Embryonic facial prominence (tissue), 1 donor: ENCODE measurements around the gene RAB33B.

Source experiments
- DNase-seq: peaks from one replicate; pipeline ENCODE4 v3.0.0-alpha.2; 2016; ENCODE audit errors: extremely low spot score

RAB33B gene

DNA sequence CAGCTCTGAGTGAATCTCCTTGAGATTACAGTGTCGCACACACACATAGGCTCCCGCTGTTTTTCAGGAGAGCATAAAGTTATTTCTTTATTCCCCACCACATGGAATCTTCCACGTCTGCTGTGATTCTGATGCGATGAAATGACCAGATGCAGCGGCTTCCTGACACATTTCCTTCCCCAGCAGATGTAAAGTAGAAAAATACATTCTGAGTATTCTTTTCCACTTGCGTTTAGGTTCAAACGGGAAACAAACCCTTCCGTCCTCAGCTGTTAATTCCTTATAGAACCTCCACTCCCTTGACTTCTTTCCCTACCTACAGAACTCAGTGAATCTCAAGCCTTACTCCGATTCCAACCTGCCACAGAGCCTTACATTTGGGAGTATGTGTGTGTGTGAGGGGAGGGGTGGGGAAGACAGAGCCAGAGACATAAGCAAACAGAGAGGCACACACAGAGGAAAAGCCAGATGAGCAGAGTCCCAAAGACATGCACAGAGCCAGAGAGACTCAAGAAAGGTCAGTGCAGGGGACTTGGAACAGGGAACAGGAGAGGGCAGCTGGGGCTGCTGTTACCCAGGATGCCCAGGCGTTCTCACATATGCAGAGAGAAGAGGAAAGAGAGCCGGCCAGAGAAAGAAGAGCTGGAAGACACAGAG lies 54.8 kb downstream of the RAB33B start:
- DNase-seq, result no peak

DNA sequence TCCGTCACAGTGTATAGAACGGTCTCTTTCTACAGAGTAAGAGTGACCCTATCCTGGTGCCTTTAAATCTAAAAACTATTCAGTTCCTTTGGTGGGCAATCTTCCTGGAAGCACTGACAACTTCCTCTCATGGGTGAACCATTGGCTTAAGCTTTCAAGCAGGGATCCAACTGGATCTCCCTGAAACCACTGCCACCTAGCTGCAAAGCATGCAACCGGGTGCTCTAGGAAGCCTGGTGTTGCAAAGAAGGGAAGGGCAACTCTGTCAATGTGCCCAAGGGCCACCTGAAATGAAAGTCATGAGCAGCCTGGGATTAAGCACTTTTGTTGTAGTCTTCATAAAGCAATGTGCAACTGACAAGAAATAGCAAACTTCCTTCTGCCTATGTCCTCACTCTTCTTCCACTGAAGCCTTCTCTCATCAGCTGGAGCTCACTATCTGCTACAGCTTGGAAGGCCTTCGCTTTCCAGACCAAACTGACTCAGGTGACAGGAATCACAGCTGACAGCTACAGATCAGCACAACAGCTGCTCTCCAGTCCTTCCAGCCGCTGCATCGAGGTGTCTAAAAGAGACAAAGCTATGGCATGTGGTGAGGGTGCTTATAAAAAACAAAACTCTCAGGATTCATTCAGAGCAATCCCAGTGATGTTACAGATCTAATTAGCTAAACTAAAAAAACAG lies 55.9 kb downstream of the RAB33B start:
- no peak for DNase-seq

DNA sequence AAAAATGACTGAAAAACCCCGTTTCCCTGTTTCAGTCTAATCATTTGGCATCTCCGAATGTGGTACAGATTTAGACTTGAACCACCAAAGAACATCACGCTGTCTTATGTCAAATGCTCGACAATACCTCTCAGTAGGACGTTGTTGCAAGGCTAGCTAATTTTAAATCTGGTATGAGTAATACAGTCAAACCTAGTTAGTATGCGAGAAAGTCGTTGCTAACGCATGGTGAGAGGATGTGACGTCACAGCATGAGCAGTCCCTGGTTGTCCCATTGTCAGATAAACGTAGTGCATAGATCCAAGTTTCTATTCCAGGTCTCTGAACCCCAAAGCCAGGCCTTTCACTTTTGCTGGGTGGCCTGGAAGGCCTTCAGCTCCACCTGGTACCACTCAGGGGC lies 57.4 kb downstream of the RAB33B start:
- no peak for DNase-seq

DNA sequence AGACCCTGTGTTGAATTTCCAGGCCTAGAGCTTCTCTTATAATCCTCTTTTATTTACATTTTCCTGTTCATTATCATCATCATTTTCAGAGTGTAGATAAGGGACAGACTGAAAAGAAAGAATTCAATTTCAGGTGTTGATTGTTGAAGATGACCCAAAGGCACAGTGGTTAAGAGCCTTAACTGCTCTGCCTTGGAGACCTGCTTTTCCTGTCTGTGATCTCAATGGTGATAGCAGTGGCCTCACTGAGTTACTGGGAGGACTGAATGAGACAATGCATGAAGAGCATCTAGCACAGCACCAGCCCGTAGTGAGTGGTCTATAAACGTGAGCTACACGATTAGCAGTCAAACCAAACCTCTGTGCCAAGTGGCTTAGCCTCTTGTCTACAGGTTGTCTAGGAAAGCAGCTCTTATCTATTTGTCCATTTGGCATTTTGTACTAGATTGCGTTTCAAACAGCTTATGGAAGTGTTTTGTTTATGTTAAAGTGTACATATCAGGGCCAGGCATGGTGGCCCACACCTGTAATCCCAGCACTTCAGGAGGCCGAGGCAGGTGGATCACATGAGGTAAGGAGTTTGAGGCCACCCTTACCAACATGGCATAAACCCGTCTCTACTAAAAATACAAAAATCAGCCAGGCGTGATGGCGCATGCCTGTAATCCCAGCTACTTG lies 60.6 kb downstream of the RAB33B start:
- DNase-seq, result no peak

DNA sequence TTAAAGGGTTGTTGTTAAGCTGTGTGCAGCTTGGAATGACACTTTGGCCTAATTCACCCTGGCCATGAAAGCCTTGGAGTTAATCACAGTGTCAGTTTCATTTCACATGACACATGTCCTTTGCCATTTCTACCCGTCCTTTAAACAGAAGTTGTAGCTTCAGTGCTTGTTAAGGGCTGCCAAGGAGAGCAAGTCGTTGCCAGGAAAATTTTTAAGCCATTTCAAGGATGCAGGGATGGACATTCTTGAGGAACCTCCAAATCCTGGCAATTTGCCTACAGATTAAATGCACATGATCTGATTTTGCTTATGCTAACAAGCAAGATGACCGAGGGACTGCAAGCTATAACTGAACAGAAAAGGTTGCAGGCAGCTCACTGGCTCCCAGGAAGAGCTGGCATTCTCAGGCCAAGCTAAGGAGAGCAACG lies 61.6 kb downstream of the RAB33B start:
- no peak for DNase-seq

DNA sequence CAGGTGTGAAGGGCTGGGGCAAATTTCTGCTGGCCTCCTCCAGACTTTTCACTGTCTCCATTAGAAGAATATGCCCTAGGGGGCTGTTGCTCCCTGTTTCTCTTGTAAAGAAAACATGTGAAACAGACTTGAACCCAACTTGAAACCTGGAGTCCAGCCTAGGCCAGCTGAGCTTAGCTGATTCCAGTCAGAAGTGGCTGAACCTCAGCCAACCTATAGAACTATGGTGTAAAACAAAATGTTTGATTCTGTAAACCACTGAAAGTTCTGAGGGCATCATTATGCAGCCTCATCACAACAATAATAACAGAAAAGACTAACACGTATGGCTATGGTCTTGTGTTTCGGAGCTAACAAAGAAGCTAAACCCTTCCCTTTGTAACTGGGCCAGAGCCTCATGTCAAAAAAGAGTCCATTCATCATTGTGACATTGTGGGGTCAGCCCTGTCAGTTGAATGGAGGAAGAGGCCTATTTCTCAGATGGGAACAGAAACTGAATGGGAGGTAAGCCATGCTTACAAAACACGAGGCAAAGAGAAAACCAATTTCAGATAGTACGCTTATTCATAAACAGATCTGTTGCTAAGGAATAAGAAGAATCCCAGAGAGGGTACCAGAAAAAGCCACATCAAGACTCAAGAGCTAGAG lies 68.0 kb downstream of the RAB33B start:
- no peak for DNase-seq

DNA sequence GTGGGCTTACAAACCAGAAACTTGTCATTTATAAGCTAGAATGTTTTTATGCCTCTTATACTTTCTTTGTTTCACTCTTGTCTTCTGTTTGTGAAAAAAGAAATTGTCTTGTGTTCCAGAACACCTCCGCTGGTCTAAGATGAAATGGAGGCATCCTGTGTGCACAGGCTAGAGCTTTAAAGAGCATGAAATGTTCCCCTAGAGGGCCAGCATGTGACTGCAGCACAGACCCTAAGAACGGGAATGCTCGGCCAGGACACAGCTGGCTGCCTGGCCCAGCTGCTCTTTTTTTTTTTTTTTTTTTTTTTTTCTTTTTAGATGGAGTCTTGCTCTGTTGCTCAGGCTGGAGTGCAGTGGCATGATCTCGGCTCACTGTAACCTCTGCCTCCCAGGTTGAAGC lies 68.5 kb downstream of the RAB33B start:
- no peak for DNase-seq

DNA sequence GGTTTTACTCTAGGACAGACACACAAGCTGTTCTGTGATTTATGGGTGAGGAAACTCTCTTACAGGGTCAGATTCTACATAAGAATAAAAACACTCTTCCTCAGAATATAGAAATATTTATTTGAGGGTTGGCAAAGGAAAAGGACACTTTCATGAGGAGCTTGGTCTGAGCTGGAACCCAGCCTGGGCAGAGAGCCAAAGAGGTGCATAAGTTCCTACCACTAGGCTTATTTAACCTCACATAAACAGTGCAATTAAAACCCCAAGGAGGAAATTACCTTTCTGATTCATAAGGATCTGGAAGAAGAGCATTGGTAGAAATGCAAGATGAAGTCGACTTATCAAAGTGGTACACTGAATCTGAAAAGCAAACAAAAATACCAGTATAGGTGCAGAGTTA lies 69.2 kb downstream of the RAB33B start:
- DNase-seq, result no peak

DNA sequence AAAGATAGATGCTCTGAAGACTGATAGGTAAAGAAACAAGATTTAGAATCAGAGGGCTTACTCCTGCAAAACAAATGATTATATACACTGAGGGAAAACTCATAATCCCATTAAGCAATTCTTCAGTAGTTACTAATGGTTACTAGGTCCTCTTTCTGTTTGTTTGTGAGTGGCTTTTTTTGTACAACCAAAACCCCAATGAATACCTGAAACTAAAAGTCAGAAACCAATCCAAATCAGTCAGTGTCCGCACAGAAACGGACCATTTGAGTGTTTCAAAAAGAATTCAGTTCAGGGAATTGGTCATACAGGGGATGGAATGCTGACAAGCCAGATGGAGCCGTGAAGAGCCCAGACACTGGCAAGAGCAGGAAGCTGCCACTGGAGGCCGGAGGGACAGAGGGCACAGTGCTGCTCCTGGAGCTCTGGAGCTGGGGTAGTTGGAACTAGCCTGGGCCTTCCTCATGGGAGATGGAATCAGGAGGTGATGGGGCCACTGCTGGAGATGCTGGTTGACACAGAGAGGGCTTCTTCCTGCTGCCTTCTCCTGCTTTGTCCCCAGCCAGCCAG lies 70.2 kb downstream of the RAB33B start:
- DNase-seq, result no peak

DNA sequence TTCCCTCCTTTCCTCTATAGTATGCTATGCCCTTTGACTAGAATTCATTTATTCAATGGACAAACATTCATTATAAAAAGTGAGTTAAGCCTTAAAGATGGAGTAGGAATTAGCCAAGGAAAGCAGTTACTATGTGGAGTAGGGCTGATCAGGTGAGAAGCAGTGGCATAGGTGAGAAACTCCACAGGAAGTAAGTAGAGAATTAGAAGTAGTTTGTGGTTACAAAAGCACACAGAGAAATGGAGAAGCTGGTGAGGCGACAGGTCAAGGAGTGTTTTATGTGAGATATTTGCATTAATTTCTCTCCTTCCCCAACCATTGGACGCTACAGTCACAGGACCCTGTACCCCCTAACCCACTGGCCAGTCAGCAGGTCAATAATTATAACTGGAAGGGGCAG lies 71.5 kb downstream of the RAB33B start:
- DNase-seq, result no peak
